GM12875 (cell line): ENCODE data around the gene GABBR1.

Experiments
- H3K4me3 ChIP-seq: one replicate; pipeline ENCODE4 v1.5.1; 2011; ENCODE audit warnings: low read depth, low read length, control low read depth
- TF ChIP-seq, protein P1 (sequence below): IDR thresholded peaks from 2 replicates; pipeline ENCODE4 v1.5.1; 2011; ENCODE audit warnings: low read depth, mild to moderate bottlenecking, control low read depth, inconsistent platforms, low read length, moderate library complexity, borderline replicate concordance; ENCODE audit not compliant: insufficient read depth

Gene GABBR1

DNA sequence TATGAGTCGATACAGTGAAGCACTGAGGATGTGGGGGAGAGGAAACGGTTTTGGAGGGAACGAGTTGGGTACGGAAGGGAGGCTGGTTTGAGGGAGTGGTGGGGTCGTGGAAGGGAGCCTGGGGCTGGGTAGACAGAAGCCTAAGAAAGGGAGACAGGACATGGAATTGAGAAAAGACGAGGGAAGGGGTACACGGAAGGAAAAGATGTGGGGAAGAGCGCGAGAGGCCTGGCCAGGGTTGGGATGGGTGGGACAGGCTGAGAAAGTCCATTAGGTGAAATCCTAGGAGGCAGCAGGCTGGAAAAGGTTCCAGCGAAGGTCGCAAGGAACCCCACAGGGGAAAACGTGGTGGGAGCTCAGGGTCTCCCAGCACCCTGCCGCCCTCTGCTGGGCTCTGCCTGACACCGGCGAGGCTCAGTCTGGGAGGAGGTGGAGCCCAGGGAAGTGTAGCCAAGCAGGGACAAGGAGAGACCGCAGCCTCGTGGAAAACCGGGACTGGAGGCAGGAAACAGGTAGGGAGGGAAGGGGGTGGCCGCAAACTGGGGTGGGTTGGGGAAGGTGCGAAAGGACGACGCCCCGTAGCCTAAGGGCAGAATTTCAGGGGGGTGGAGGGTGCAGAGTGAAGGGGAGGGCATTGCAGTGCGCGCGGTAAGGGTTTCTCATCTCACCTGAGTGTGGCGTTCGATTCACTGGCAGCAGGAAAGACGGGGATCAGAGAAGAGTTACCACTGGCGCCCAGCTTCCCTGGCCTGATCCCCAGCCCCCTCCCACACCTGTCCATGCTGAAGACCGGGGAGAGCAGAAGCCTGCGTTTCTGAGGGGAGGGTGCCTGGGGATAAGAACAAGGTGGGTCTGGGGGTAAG, 4.3 kb downstream of the GABBR1 start:
- peak overlapping the region; percentile 18 for H3K4me3 ChIP-seq
- TF ChIP-seq, protein P1, sequence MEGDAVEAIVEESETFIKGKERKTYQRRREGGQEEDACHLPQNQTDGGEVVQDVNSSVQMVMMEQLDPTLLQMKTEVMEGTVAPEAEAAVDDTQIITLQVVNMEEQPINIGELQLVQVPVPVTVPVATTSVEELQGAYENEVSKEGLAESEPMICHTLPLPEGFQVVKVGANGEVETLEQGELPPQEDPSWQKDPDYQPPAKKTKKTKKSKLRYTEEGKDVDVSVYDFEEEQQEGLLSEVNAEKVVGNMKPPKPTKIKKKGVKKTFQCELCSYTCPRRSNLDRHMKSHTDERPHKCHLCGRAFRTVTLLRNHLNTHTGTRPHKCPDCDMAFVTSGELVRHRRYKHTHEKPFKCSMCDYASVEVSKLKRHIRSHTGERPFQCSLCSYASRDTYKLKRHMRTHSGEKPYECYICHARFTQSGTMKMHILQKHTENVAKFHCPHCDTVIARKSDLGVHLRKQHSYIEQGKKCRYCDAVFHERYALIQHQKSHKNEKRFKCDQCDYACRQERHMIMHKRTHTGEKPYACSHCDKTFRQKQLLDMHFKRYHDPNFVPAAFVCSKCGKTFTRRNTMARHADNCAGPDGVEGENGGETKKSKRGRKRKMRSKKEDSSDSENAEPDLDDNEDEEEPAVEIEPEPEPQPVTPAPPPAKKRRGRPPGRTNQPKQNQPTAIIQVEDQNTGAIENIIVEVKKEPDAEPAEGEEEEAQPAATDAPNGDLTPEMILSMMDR, result peak; percentile 83

DNA sequence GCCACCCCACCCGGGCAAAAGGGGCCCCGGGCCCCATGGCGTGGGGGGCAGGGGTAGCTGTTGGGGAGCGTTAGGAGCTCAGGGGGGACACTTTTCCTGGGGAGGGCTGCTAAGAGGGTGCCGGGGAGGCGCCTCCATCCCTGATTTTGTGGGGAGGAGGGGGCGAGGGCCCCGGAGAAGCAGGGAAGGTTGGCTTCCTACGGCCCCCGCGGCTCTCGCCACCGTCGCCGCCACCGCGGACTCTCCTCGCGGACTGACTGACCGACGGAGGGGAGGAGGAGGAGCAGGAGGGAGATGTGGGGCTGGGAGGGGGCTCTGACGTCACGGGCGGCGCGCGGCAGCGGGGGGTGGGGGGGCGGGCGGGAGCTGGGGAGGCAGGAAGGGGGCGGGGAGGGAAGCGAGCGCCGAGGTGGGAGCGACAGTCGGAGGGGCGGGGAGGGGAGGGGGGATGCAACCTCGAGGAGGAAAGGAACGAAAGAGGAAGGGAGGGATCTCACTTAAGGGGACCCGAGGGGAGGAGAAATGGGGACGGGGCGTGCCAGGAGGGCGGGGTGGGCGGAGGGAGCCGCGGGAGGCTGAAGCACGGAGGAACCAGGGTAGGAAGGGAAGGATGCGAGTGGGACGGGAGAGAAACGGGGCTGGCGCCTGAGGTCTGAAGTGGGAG, 5.1 kb downstream of the GABBR1 start:
- TF ChIP-seq, protein P1, result no peak
- peak overlapping the region; percentile 18 for H3K4me3 ChIP-seq

DNA sequence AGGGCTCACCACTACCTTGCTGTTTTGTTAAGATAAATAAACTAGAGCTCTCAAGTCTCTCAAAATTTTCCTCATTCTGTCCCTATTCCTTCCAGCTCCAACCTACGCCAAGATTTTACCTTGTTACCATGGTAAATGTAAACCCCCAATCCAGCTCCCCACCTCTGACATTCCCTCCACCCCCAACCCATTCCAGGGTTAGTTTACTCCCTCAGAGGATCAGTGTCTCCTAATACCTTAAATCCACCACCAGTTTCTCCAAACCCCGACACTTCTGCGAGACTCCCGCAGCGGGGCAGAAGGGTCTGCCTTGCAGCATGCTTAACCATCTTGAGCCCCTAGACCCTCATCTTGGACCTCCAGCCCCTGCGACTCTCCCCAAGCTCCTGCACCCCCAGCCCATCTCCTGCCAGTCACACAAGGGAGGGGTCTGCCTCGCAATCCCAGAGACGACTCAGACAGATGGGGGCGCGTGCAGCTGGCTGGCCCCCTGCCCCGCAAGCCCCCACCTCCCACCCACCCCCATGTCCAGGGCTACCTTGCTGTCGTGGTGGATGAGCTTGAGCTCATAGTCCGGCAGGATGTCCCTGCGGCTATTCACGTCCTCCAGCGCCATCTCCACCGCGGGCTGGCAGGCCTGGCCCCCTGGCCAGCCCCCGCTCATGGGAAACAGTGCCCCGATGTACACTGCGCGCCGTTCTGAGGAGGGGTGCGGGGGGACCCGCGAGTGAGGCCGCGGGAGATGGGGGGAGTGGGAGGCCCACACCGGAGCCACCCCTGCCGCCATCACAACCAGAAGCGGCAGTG, 5.8 kb downstream of the GABBR1 start:
- no peak overlapping the region for H3K4me3 ChIP-seq
- TF ChIP-seq, protein P1, result no peak

DNA sequence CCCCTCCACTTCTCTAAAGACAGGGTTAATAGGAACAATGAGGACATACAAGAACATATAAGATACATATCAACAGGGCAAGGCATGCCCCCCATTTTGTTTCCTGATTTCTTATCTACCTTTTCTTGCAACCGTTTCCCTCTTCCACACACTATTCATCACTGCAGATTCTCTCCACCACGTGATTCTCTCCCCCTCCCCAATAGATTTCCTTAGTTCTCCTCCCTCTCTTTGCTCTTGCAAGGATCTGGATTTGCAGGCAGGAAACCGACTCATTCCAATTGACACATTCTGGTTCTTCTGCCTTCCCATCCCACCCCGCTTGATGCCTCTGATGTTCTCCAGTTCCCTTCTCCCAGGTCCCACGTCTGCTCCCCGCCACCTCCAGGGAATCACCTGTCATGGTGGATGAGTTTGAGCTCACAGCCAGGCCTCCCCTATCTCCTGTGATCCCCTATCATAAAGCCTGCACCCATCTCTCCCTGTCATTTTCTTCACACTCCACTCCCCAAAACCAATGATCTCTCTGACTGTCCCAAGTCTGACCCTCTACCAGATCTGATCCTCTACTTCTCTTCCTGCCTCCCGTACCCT, 7.5 kb downstream of the GABBR1 start:
- H3K4me3 ChIP-seq, result no peak overlapping the region

DNA sequence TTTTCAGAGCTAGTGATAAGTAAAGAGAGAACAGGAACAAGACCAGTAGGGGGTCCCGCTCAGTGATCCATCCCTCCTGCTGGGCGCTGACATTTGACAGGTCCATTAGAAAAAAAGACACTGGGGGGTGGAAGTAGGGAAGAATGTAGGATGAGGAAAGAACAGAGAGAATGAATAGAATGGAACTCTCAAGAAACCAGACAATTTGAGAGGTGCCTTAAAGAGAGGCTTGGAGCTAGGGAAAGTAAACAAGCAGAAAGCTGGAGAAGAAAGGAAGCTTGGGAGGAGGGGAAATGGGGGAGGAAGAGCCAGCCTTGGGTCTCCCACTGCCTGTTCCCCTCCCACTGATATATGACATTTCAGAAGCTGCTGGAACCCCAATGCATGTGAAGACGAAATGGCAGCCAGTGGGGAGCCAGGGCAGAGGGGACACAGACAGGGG, 8.4 kb downstream of the GABBR1 start:
- no peak overlapping the region for H3K4me3 ChIP-seq

More for the DNA sequence above, 7.5 kb downstream of the GABBR1 start:
- TF ChIP-seq, protein P1, result no peak

DNA sequence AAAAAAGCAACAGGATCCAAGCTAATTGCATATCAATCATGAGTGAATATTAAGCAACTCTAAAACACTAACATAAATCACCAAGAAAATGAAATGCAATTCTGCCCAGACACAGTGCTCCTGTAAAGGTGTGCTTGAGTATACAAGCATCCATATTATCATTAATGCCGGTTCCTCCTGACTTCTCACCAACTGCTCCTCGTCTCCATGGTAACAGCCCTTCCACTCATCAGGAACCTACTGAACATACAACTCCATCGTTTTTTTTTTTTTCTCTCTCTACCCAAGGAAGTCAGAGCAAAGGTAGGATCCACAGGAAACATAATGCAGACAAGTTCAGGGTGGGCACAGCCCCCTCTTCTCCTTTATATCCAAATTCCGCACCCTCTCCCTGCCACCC, 12.4 kb downstream of the GABBR1 start:
- no peak overlapping the region for H3K4me3 ChIP-seq

More for the DNA sequence above, 8.4 kb downstream of the GABBR1 start:
- TF ChIP-seq, protein P1, result no peak

More for the DNA sequence above, 12.4 kb downstream of the GABBR1 start:
- TF ChIP-seq, protein P1, result no peak
